RWPE2 (cell line): ENCODE measurements around the gene KRTAP10-7.
"Not testable (repeated sequence)": the region's sequence is repeated elsewhere in the genome, so short reads cannot be mapped to it uniquely, and the experiment has no call there.

Source experiments
- ATAC-seq: fragments of 200-7000 bp; cut with Tn5 transposase; 3 replicates; pipeline ENCODE4 v1.9.1; 2021; ENCODE audit warnings: low read depth
- DNase-seq: peaks from one replicate; pipeline ENCODE4 v3.0.0-alpha.2; 2020; ENCODE audit warnings: low spot score
- H3K27ac ChIP-seq: fragments of 450-650 bp; 2 replicates; pipeline ENCODE4 v1.5.1; 2017; ENCODE audit warnings: mild to moderate bottlenecking; ENCODE audit not compliant: poor library complexity, severe bottlenecking
- H3K27me3 ChIP-seq: fragments of 250-450 bp; sonication (Bioruptor Pico); 2 replicates; pipeline ENCODE4 v1.5.1; 2021; ENCODE audit warnings: mild to moderate bottlenecking, moderate library complexity; ENCODE audit not compliant: insufficient read depth, poor library complexity, severe bottlenecking
- H3K36me3 ChIP-seq: fragments of 250-450 bp; sonication (Bioruptor Pico); 2 replicates; pipeline ENCODE4 v1.5.1; 2020; ENCODE audit warnings: low read depth, mild to moderate bottlenecking, moderate library complexity
- H3K4me1 ChIP-seq: fragments of 250-450 bp; sonication (Bioruptor Pico); 2 replicates; pipeline ENCODE4 v1.5.1; 2021; ENCODE audit warnings: mild to moderate bottlenecking, moderate library complexity; ENCODE audit not compliant: insufficient read depth, poor library complexity, severe bottlenecking
- H3K4me3 ChIP-seq: fragments of 250-450 bp; sonication (Bioruptor Pico); 2 replicates; pipeline ENCODE4 v1.5.1; 2021; ENCODE audit warnings: mild to moderate bottlenecking, moderate library complexity; ENCODE audit not compliant: severe bottlenecking
- H3K9me3 ChIP-seq: fragments of 250-450 bp; sonication (Bioruptor Pico); 2 replicates; pipeline ENCODE4 v1.5.1; 2021; ENCODE audit warnings: mild to moderate bottlenecking, moderate library complexity; ENCODE audit not compliant: severe bottlenecking
- CTCF ChIP-seq: fragments of 450-650 bp; IDR thresholded peaks from one replicate; pipeline ENCODE4 v1.5.1; 2017; ENCODE audit warnings: mild to moderate bottlenecking, moderate library complexity; ENCODE audit not compliant: poor library complexity, severe bottlenecking

The KRTAP10-7 gene

GRCh38 chr21:44625756-44626155 lies 25.4 kb downstream of the KRTAP10-7 start:
- H3K27me3 ChIP-seq: no peaks in the 10 kb centered on the region
- H3K36me3 ChIP-seq: no peaks in the 10 kb centered on the region
- H3K9me3 ChIP-seq: peaks cover 13% of the 10 kb centered on the region
- no peak overlapping the region for H3K4me3 ChIP-seq
- no peak for TF ChIP-seq CTCF
- no peak for DNase-seq
- H3K4me1 ChIP-seq: no peaks in the 10 kb centered on the region
- H3K27ac ChIP-seq: no peak overlapping the region
- no peak for ATAC-seq

- Histone ChIP-seq H3K27me3 (no peaks in the 10 kb centered on the region), H3K27ac (no peak overlapping the region), H3K4me1 (no peaks in the 10 kb centered on the region), H3K9me3 (peaks cover 13% of the 10 kb centered on the region), H3K36me3 (no peaks in the 10 kb centered on the region), H3K4me3 (no peak overlapping the region)
- ATAC-seq (no peak), DNase-seq (no peak)
- no peak for TF ChIP-seq CTCF
Observed at GRCh38 chr21:44626262-44626661, 25.9 kb downstream of the KRTAP10-7 start.

- no peaks in the 10 kb centered on the region for H3K4me1 ChIP-seq
- H3K9me3 ChIP-seq: peaks cover 15% of the 10 kb centered on the region
- H3K27me3 ChIP-seq: no peaks in the 10 kb centered on the region
- ATAC-seq (no peak), DNase-seq (no peak)
- no peak within 1 kb of the TSS for H3K4me3 ChIP-seq
- TF ChIP-seq CTCF: no peak
- H3K36me3 ChIP-seq: no peaks in the 10 kb centered on the region
- H3K27ac ChIP-seq: no peak within 1 kb of the TSS
Observed at GRCh38 chr21:44626673-44627143, 26.3 kb downstream of the KRTAP10-7 start, which contains the start of gene KRTAP10-9. KRTAP10-9 (plus strand) TSS chr21:44627093; CDS start chr21:44627172, 79 bp downstream.

- not testable (repeated sequence) for ATAC-seq, H3K4me3 ChIP-seq, H3K36me3 ChIP-seq, H3K27ac ChIP-seq, H3K27me3 ChIP-seq, H3K4me1 ChIP-seq, DNase-seq
- peaks cover 20% of the 10 kb centered on the region for H3K9me3 ChIP-seq
Observed at GRCh38 chr21:44627181-44627822, 26.9 kb downstream of the KRTAP10-7 start.

- H3K4me1 ChIP-seq, H3K27ac ChIP-seq, DNase-seq, H3K27me3 ChIP-seq, H3K36me3 ChIP-seq, ATAC-seq, H3K4me3 ChIP-seq: not testable (repeated sequence)
- peaks cover 20% of the 10 kb centered on the region for H3K9me3 ChIP-seq
Observed at GRCh38 chr21:44627831-44628233, 27.4 kb downstream of the KRTAP10-7 start.

- ATAC-seq: no peak
- TF ChIP-seq CTCF: no peak
- H3K4me1 ChIP-seq: no peaks in the 10 kb centered on the region
Observed at GRCh38 chr21:44628707-44629391, 28.5 kb downstream of the KRTAP10-7 start.

More at GRCh38 chr21:44628707-44629391, 28.5 kb downstream of the KRTAP10-7 start:
- H3K4me3 ChIP-seq: no peak overlapping the region
- no peak for DNase-seq
- H3K9me3 ChIP-seq: peaks cover 18% of the 10 kb centered on the region
- no peaks in the 10 kb centered on the region for H3K36me3 ChIP-seq
- H3K27ac ChIP-seq: no peak overlapping the region
- no peaks in the 10 kb centered on the region for H3K27me3 ChIP-seq
